ENCODE measurements around the gene CACNA1B. TPM values are rescaled to one million over a fixed set of nuclear protein-coding genes. Genes with fewer than 3 reads are reported as not detected.

Gene CACNA1B
- total and polyA plus RNA-seq, 9 of the 15 experiments (the other 6 are each of a cell fraction or from before 2014, with no cell fraction given) = 0.01 to 0.04 TPM; not detected in 7

GRCh38 chr9:137853392-137853995, 24.1 kb upstream of the CACNA1B start (continued):
- TF ChIP-seq PATZ1 (CRISPR knock-in tag; IDR thresholded peaks at IDR 0.05; ENCODE audit: borderline replicate concordance) (no peak), CBX5 (IDR thresholded peaks at IDR 0.05; ENCODE audit: borderline replicate concordance, low read depth) (no peak), NR2C1 (IDR thresholded peaks at IDR 0.05) (no peak), NR2C1 (tag; IDR thresholded peaks at IDR 0.05) (no peak), ZNF232 (CRISPR knock-in tag; IDR thresholded peaks at IDR 0.05) (no peak)

GRCh38 chr9:137860361-137860760, 17.2 kb upstream of the CACNA1B start:
- Histone ChIP-seq H3K9ac (ENCODE audit: insufficient read depth in 1 of 2, low read depth in 2 of 2, low read length in 2 of 2) (no peak overlapping the region), H3K36me3 (ENCODE audit: control insufficient read depth, insufficient read depth, low read length) (no peaks in the 10 kb centered on the region), H3K79me2 (ENCODE audit: control insufficient read depth, insufficient read depth, low read length) (no peaks in the 10 kb centered on the region), H3K4me3 (no peak overlapping the region), H4K20me1 (replicated peaks; ENCODE audit: control insufficient read depth, insufficient read depth, low read length) (no peaks in the 10 kb centered on the region), H3K9me1 (ENCODE audit: control insufficient read depth, insufficient read depth, low read length) (no peaks in the 10 kb centered on the region), H3K4me2 (ENCODE audit: insufficient read depth, low read length) (no peak overlapping the region), H2AFZ (ENCODE audit: low read depth, low read length) (no peak overlapping the region), H3K27me3 (ENCODE audit: control insufficient read depth in 2 of 2, insufficient read depth in 2 of 2, low read length in 2 of 2) (peaks cover 15 to 25% of the 10 kb centered on the region in 2 experiments), H3K9me3 (replicated peaks; ENCODE audit: control insufficient read depth, insufficient read depth, low read depth, low read length) (no peaks in the 10 kb centered on the region; the same call in 1 of the 2 replicates), H3K27ac (ENCODE audit: extremely low read depth, low read depth, low read length) (no peak overlapping the region), H3K4me1 (replicated peaks in 1 of 2; ENCODE audit: control insufficient read depth in 2 of 2, insufficient read depth in 2 of 2, low read length in 2 of 2) (no peaks in the 10 kb centered on the region)
- no peak for ATAC-seq
- 0% methylated on average over 1 of the region's 1 CpG for WGBS (ENCODE audit: insufficient coverage, low coverage, missing lambda C conversion rate)
- CTCF ChIA-PET (ENCODE audit: low intra/inter-chr PET ratio) = no interaction called here
- intact Hi-C loops (cut with micrococcal nuclease) (no loop called here), in situ Hi-C loops (cut with MboI) (no loop called here)
- DNase-seq (ENCODE audit: extremely low read depth in 1 of 4, low spot score in 3 of 4) = no peak
- no peak for FAIRE-seq
- POLR2A ChIA-PET = no interaction called here
- BruUV-seq (replicated peaks) = no TSS peak
- no peak for TF ChIP-seq SAP30 (IDR thresholded peaks at IDR 0.05; ENCODE audit: borderline replicate concordance, insufficient read depth, low read depth, low read length, poor library complexity, severe bottlenecking)
- no peak for TF ChIP-seq ZNF408 (CRISPR knock-in tag; IDR thresholded peaks at IDR 0.05; ENCODE audit: low read depth)
- no peak for TF ChIP-seq NUFIP1 (IDR thresholded peaks at IDR 0.05; ENCODE audit: partially characterized antibody)
- no peak for TF ChIP-seq RNF2 (IDR thresholded peaks at IDR 0.05)
- TF ChIP-seq ZMIZ1 (IDR thresholded peaks at IDR 0.05; ENCODE audit: low read depth in 2 of 2, low read length in 2 of 2) = no peak
- no peak for TF ChIP-seq FOSL1 (tag; conservative IDR thresholded peaks at IDR 0.05)
- no peak for TF ChIP-seq MAFF (IDR thresholded peaks at IDR 0.05; ENCODE audit: low read length)
- no peak for TF ChIP-seq POLR2AphosphoS5 (IDR thresholded peaks at IDR 0.05; ENCODE audit: control insufficient read depth, insufficient read depth, low read depth, low read length)
- TF ChIP-seq TAL1 (IDR thresholded peaks at IDR 0.05) = no peak
- no peak for TF ChIP-seq RCOR1 (IDR thresholded peaks at IDR 0.05; ENCODE audit: borderline replicate concordance in 1 of 2, low read depth in 2 of 2, low read length in 2 of 2)
- no peak for TF ChIP-seq LEF1 (IDR thresholded peaks at IDR 0.05)
